OCI-M2 (cell line): Measurements from ENCODE around the gene HIC2.
"Not testable (repeated sequence)": the region's sequence is repeated elsewhere in the genome, so short reads cannot be mapped to it uniquely, and the experiment has no call there.

Experiments
- DNase-seq: peaks from one replicate; lab custom pipeline; 2025; ENCODE audit not compliant: unreplicated experiment; lab: John Stamatoyannopoulos, UW

The HIC2 gene

DNA sequence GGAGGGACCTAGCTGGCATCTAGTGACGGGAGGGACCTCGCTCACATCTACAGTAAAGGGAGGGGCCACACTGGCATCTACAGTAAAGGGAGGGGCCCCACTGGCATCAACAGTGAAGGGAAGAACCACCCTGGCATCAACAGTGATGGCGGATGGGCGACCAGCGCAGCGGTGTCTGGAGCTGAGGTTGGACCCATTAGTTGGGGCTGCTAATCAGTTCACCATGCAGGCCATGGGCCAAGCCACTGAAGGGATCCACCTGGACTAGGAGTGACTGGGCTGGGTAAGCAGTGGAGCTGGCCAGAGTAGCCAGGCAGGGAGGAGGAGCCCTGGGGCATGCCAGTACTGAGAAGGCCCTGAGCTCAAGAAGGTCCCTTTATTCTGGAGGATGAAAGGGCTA, 73.4 kb downstream of the HIC2 start:
- not testable (repeated sequence) for DNase-seq

DNA sequence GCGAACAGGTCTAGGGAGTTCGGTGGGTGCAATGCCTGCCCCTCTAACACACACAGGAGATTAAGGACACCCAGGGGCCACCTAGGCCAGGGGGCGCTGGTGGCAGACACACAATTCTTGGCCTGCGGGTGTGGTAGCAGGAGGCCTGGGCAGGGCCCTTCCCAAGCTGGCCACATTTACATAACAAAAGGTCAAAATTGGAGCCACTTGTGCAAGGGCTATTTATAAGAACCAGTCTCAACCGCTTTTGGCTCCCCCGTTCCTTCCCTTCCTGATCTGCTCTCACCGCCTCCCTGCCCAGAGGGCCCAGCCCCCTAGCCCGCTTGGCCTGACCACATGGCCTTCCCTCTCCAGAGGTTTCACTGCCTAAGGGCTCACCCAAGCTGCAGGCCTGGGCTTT, 75.1 kb downstream of the HIC2 start:
- DNase-seq: not testable (repeated sequence)

GRCh38 chr22:21493789-21494782, 76.9 kb downstream of the HIC2 start:
- not testable (repeated sequence) for DNase-seq

DNA sequence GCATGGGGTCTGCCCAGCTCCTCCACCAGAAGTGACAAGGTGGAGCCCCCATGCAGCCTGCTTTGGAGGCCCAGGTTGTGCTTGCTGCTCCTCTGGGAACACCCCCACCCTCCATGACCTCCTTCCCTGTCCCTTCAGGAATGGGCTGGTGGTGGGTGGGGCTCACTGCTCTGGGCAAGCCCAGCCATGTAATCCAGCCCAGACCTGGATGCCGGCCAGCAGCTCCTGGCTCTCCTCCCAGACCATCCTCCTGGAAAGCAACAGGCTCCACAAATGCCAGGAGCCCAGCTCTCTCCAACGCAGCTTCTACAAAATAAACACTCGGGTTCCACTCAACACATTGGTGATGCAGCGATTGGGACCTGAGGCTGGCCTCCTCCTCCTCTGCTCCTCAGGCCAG, 80.8 kb downstream of the HIC2 start:
- not testable (repeated sequence) for DNase-seq

DNA sequence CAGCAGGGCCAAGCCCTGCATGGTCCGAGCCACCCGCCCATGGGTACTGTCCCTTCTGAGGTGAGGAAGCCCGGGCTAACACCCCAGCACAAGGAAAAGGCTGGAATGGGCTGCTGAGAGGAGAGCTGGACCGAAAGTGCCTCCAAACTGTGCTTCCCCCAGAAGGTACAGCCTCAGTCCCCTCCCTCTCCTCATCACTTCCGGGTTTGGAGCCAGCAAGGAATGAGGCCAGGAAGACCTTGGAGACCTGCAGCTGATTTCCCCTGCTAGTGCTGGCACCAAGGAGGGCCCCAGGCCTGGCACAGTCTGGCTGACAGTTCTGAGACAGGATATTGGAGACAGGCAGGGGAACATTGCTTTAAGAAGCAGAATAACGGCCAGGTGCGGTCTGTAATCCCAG, 81.3 kb downstream of the HIC2 start:
- not testable (repeated sequence) for DNase-seq

DNA sequence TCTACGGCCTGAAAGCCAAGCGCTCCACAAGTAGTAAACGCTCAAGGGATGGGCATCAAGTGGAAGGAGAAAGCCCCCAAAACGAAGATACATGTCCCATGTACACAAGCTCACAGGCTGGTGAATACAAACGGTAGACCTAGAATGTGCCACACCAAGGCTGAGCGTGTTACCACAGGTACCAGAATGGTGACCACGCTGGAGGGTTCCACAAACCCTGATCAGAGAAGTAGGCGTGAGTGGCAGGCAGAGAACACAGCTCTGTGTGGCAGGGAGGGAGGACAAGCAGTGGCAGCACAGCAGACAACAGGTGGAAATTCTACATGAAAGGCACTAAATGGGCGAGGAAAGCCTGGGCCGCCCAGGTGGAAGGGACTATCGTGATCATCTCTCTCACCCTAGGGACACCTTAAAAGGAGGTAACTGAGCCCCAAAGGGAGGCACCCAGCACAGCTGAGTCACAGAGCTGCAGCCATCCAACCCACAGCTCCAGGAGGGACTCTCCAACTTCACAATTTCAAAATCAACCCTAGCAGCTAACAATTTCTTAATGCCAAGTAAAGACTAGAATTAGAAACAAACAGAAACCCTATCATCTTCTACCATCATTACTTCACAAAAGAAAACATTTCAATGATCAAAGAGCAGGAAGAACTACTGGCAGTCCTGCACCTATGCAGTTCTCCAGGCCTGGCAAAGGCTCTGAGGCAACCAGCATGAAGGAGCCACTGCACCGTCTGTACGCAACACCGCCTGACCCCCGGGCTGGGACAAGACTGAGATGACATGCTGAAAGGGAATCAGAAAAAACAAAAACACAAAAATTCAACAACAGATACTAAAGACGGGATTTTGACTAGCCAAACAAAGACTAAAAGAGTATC, 82.7 kb downstream of the HIC2 start:
- not testable (repeated sequence) for DNase-seq
